ENCODE results near the gene ACAN. TPM values are rescaled to one million over a fixed set of nuclear protein-coding genes. Genes with fewer than 3 reads are reported as not detected.

ACAN gene
- total and polyA plus RNA-seq, 4 donors, result 12.9 to 312 (median 34.7) TPM

- Histone ChIP-seq H3K4me3 (ENCODE audit: low read length in 2 of 2) (no peak overlapping the region), H3K4me1 (ENCODE audit: control insufficient read depth in 1 of 2, insufficient read depth in 2 of 2, low read length in 2 of 2) (no peaks in the 10 kb centered on the region), H3K27me3 (ENCODE audit: control insufficient read depth in 1 of 2, insufficient read depth in 2 of 2, low read length in 1 of 2) (no peaks in the 10 kb centered on the region), H3K27ac (ENCODE audit: low read depth in 1 of 2, low read length in 2 of 2) (no peak overlapping the region), H3K9me3 (ENCODE audit: control insufficient read depth, low read length) (no peaks in the 10 kb centered on the region), H3K36me3 (ENCODE audit: control insufficient read depth in 1 of 2, insufficient read depth in 2 of 2, low read length in 1 of 2) (peaks cover 0 to 9% of the 10 kb centered on the region in 2 donors)
- intact Hi-C loops (cut with DNase I), result no loop called here
- 70 to 84% methylated on average over 4 of the region's 4 CpGs for WGBS, 2 donors
- ATAC-seq (ENCODE audit: low FRiP score) (no peak), DNase-seq (no peak)
These were observed 79.5 kb downstream of the ACAN start for GRCh38 chr15:88882785-88883184.

- whole genome bisulfite sequencing, 2 donors, result 91 to 95% methylated on average over 18 of the region's 18 CpGs
- H3K9me3 ChIP-seq (ENCODE audit: control insufficient read depth, low read length), result no peaks in the 10 kb centered on the region
- peaks cover 0 to 3% of the 10 kb centered on the region in 2 donors for H3K36me3 ChIP-seq (ENCODE audit: control insufficient read depth in 1 of 2, insufficient read depth in 2 of 2, low read length in 1 of 2)
- H3K4me1 ChIP-seq (ENCODE audit: control insufficient read depth in 1 of 2, insufficient read depth in 2 of 2, low read length in 2 of 2), result no peaks in the 10 kb centered on the region
- no peak overlapping the region for H3K27ac ChIP-seq (ENCODE audit: low read depth in 1 of 2, low read length in 2 of 2)
- H3K27me3 ChIP-seq (ENCODE audit: control insufficient read depth in 1 of 2, insufficient read depth in 2 of 2, low read length in 1 of 2), result no peaks in the 10 kb centered on the region
- intact Hi-C loops (cut with DNase I), result no loop called here
- H3K4me3 ChIP-seq (ENCODE audit: low read length in 2 of 2), result no peak overlapping the region
- no peak for DNase-seq
- ATAC-seq (ENCODE audit: low FRiP score), result no peak
These were observed 83.9 kb downstream of the ACAN start for GRCh38 chr15:88887068-88887580.

DNA sequence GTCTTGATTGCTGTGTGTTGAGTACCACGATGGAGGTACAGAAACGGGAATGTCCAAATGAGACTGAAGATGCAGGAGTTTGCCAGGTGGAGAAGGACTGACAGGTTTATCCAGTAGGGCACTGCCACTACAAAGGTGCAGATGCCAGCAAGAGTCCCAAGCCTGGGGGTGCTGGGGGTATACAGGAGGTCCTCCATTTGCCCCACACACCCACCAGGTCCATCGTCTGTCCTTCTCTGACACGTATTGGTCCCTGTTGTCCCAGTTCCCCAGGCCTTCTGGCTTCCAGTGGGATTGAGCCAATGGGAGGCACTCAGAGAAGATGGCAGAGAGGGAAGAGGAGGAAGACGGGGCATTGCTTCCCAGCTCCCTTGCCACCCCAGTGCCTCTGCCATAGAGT is 85.5 kb downstream of the ACAN start:
- H3K27ac ChIP-seq (ENCODE audit: low read depth in 1 of 2, low read length in 2 of 2), result no peak overlapping the region
- H3K4me3 ChIP-seq (ENCODE audit: low read length in 2 of 2), result no peak overlapping the region
- no peaks in the 10 kb centered on the region for H3K27me3 ChIP-seq (ENCODE audit: control insufficient read depth in 1 of 2, insufficient read depth in 2 of 2, low read length in 1 of 2)
- H3K9me3 ChIP-seq (ENCODE audit: control insufficient read depth, low read length), result no peaks in the 10 kb centered on the region
- peaks cover 0 to 3% of the 10 kb centered on the region in 2 donors for H3K36me3 ChIP-seq (ENCODE audit: control insufficient read depth in 1 of 2, insufficient read depth in 2 of 2, low read length in 1 of 2)
- no peak for ATAC-seq (ENCODE audit: low FRiP score)
- intact Hi-C loops (cut with DNase I), result no loop called here
- WGBS, 2 donors, result 92 to 93% methylated on average over 5 of the region's 5 CpGs
- no peak for DNase-seq
- no peaks in the 10 kb centered on the region for H3K4me1 ChIP-seq (ENCODE audit: control insufficient read depth in 1 of 2, insufficient read depth in 2 of 2, low read length in 2 of 2)

DNA sequence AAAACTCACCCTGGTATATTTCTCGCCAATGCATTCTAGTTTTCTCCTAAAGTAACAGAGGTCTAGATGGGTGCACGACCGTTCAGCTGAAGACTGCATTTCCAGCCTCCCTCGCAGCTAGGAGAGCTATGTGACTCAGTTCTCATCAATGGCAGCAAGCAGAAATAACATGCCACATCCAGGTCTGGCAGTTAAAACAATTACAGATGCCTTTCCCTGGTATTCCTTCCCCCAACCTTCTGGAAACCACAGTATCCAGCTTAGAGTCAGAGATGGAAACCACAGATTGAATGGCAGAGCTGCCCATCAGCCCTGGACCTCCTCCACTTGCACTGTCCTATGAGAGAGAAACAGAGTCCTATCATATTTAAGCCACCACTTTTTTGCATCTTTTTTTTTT is 87.3 kb downstream of the ACAN start:
- ATAC-seq (ENCODE audit: low FRiP score), result no peak
- no peak overlapping the region for H3K27ac ChIP-seq (ENCODE audit: low read depth in 1 of 2, low read length in 2 of 2)
- peaks cover 0 to under 1% of the 10 kb centered on the region in 2 donors for H3K4me1 ChIP-seq (ENCODE audit: control insufficient read depth in 1 of 2, insufficient read depth in 2 of 2, low read length in 2 of 2)
- no peaks in the 10 kb centered on the region for H3K36me3 ChIP-seq (ENCODE audit: control insufficient read depth in 1 of 2, insufficient read depth in 2 of 2, low read length in 1 of 2)
- intact Hi-C loops (cut with DNase I), result no loop called here
- 86 to 89% methylated on average over 4 of the region's 4 CpGs for WGBS, 2 donors
- no peaks in the 10 kb centered on the region for H3K27me3 ChIP-seq (ENCODE audit: control insufficient read depth in 1 of 2, insufficient read depth in 2 of 2, low read length in 1 of 2)
- no peak for DNase-seq
- H3K4me3 ChIP-seq (ENCODE audit: low read length in 2 of 2), result no peak overlapping the region
- H3K9me3 ChIP-seq (ENCODE audit: control insufficient read depth, low read length), result no peaks in the 10 kb centered on the region

DNA sequence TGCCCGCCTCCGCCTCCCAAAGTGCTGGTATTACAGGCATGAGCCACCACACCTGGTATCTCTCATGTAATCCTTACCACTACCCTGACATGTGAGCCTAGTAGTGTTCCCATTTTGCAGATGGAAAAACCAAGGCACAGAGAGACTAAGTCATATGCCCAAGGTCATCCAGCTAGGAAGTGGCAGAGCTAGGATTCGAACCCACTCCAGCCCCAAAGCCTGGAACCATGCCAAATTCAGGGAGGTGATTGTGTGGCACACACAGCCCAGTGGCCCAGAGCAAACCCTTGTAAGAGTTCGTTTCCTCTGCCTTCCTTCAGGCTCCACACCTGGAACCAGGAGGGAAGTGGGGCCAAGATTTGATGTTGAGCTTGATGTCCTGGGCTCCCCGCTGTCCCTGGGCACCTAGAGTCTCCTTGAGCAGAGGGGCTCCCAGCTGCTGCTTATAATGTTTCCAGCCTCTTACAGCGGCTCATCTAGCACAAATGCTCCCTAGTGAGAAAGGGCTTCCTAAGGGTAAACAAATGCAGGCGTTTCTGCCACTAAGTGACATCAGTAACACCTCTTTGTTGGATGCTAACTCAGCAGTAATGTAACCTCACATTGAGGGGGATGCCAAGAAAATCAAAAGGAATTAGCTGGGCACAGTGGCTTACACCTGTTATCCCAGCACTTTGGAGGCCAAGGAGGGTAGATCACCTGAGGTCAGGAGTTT is 88.5 kb downstream of the ACAN start:
- peaks cover 0 to 2% of the 10 kb centered on the region in 2 donors for H3K4me1 ChIP-seq (ENCODE audit: control insufficient read depth in 1 of 2, insufficient read depth in 2 of 2, low read length in 2 of 2)
- intact Hi-C loops (cut with DNase I), result no loop called here
- 82 to 86% methylated on average over 7 of the region's 7 CpGs for WGBS, 2 donors
- no peaks in the 10 kb centered on the region for H3K9me3 ChIP-seq (ENCODE audit: control insufficient read depth, low read length)
- DNase-seq, result no peak
- no peaks in the 10 kb centered on the region for H3K36me3 ChIP-seq (ENCODE audit: control insufficient read depth in 1 of 2, insufficient read depth in 2 of 2, low read length in 1 of 2)
- H3K27ac ChIP-seq (ENCODE audit: low read depth in 1 of 2, low read length in 2 of 2), result no peak overlapping the region
- H3K4me3 ChIP-seq (ENCODE audit: low read length in 2 of 2), result no peak overlapping the region
- no peak for ATAC-seq (ENCODE audit: low FRiP score)
- H3K27me3 ChIP-seq (ENCODE audit: control insufficient read depth in 1 of 2, insufficient read depth in 2 of 2, low read length in 1 of 2), result no peaks in the 10 kb centered on the region

DNA sequence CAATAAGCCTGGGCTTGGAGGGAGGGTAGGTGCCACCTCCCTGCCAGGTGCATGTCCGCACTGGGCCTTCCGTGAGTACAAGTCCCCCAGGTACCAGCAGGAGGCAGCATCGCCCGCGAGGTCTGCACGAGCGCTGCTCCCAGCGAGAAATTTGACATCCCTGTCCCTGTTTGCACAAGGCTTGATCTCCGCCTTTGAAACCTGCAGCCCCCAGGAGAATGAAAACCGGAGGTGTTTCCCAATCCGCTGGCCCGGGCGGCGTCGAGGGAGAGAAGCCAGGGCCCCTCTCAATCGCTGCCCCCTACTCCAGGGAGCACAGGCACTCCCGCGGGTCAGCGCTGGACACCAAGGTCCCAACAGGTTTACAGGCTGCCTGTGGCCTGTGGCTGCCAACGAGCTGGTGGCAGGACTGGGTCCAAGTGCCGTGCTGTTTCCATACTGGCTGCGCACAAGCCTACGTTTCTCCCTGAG is 91.1 kb downstream of the ACAN start:
- 2% methylated on average over 22 to 23 of the region's 23 CpGs for WGBS, 2 donors
- Histone ChIP-seq H3K4me1 (ENCODE audit: control insufficient read depth in 1 of 2, insufficient read depth in 2 of 2, low read length in 2 of 2) (peaks cover 0 to 2% of the 10 kb centered on the region in 2 donors), H3K27me3 (ENCODE audit: control insufficient read depth in 1 of 2, insufficient read depth in 2 of 2, low read length in 1 of 2) (no peaks in the 10 kb centered on the region), H3K4me3 (ENCODE audit: low read length in 2 of 2) (peak overlapping the region; percentile 67 to 90), H3K9me3 (ENCODE audit: control insufficient read depth, low read length) (no peaks in the 10 kb centered on the region), H3K27ac (ENCODE audit: low read depth in 1 of 2, low read length in 2 of 2) (no peak overlapping the region), H3K36me3 (ENCODE audit: control insufficient read depth in 1 of 2, insufficient read depth in 2 of 2, low read length in 1 of 2) (peaks cover 3% of the 10 kb centered on the region in 2 donors)
- DNase-seq (peak; percentile 77 to 94), ATAC-seq (ENCODE audit: low FRiP score) (peak; percentile 49)
- intact Hi-C loops (cut with DNase I), result loop anchor here in 1 of 2 donors (2.0 kb wide), 1 partner anchor 282 kb away; no protein-coding TSS in a partner anchor

DNA sequence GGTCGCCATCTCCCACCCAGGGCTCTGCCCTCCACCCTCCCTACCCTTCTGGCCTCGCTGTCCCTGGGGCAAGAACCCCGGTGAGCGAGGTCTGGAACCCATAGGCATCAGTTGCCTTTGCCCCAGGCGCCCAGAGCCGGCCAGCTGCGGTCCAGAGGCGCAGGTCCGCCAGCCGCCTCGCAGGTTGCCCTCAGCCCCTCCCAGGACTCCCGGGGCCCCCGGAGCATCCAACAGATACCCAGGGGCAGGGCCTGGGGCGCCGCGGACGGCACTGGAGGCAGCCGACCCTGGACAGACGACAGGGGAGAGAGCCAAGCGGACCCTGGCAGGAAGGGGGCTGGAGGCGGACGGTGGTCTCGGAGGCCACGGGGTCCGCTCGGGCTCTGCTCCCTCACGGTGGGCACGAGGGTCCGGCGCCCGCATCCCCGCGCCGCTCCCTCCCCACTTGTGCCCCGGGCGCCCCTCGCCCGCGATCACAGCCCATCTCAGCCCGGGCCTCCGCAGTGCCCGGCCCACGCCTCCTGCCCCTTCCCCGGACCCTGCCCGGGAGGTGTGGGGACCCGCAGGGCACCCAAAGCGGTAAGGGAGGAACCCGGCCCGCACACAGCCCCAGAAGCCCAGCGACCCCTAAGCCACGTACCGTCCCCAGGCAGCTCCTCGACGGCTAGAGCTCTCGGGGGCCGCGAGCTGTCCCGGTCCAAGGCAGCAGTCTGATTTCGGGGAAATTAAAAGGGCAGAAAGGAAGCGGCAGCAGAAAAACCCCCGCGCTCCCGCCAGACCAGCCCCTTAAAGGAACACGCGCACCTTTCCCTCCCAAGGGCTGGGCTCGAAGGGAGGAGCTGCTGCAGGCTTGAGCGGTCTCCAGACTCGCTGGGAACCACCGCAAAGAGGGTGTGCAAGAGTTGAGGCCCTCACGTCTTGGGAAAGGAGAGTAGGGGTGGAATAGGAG is 91.9 kb downstream of the ACAN start, which contains the start of gene HAPLN3:
HAPLN3 (minus strand) TSS at position 726 of the 949 bp plus-strand sequence. CDS start 8,246 bp downstream, outside the sequence.
- H3K4me1 ChIP-seq (ENCODE audit: control insufficient read depth in 1 of 2, insufficient read depth in 2 of 2, low read length in 2 of 2), result peaks cover 0 to 2% of the 10 kb centered on the region in 2 donors
- H3K9me3 ChIP-seq (ENCODE audit: control insufficient read depth, low read length), result no peaks in the 10 kb centered on the region
- ATAC-seq (ENCODE audit: low FRiP score) (peak; percentile 25), DNase-seq (peak; percentile 79 to 88)
- H3K27me3 ChIP-seq (ENCODE audit: control insufficient read depth in 1 of 2, insufficient read depth in 2 of 2, low read length in 1 of 2), result no peaks in the 10 kb centered on the region
- H3K27ac ChIP-seq (ENCODE audit: low read depth in 1 of 2, low read length in 2 of 2), result peak within 1 kb of the TSS in 1 of 2 donors; percentile 72
- H3K4me3 ChIP-seq (ENCODE audit: low read length in 2 of 2), result peak within 1 kb of the TSS; percentile 67 to 90
- intact Hi-C loops (cut with DNase I), result loop anchor here in 1 of 2 donors (2.0 kb wide), 1 partner anchor 282 kb away; no protein-coding TSS in a partner anchor
- 1% methylated on average over 46 to 70 of the region's 70 CpGs for WGBS, 2 donors
- H3K36me3 ChIP-seq (ENCODE audit: control insufficient read depth in 1 of 2, insufficient read depth in 2 of 2, low read length in 1 of 2), result peaks cover 5% of the 10 kb centered on the region in 2 donors

- intact Hi-C loops (cut with DNase I), result no loop called here
- Histone ChIP-seq H3K27ac (ENCODE audit: low read depth in 1 of 2, low read length in 2 of 2) (peak overlapping the region in 1 of 2 donors; percentile 85), H3K27me3 (ENCODE audit: control insufficient read depth in 1 of 2, insufficient read depth in 2 of 2, low read length in 1 of 2) (no peaks in the 10 kb centered on the region), H3K4me3 (ENCODE audit: low read length in 2 of 2) (no peak overlapping the region), H3K36me3 (ENCODE audit: control insufficient read depth in 1 of 2, insufficient read depth in 2 of 2, low read length in 1 of 2) (peaks cover 5 to 8% of the 10 kb centered on the region in 2 donors), H3K4me1 (ENCODE audit: control insufficient read depth in 1 of 2, insufficient read depth in 2 of 2, low read length in 2 of 2) (peaks cover 0 to 2% of the 10 kb centered on the region in 2 donors), H3K9me3 (ENCODE audit: control insufficient read depth, low read length) (no peaks in the 10 kb centered on the region)
- DNase-seq (no peak), ATAC-seq (ENCODE audit: low FRiP score) (no peak)
- WGBS, 2 donors, result 65 to 70% methylated on average over 8 of the region's 8 CpGs
These were observed 93.2 kb downstream of the ACAN start for GRCh38 chr15:88896333-88897033.
